Gastrocnemius medialis (tissue), 4 donors: ENCODE results near the gene AUTS2.

ENCODE experiments used
- CTCF ChIP-seq, 5 experiments: fragments of 450-650 bp in 3 of 5; fragments of 200-600 bp in 2 of 5; sonication (generic) in 2 of 5; IDR thresholded peaks in 4 of 5; conservative IDR thresholded peaks in 1 of 5; 1 replicate in 4 of 5; 2 replicates in 1 of 5; pipeline ENCODE4 v1.5.1; 2016 to 2019; ENCODE audit warnings: antibody characterized with exemption in 5 of 5, mild to moderate bottlenecking in 3 of 5, moderate library complexity in 3 of 5
- POLR2A ChIP-seq, 2 donors: fragments of 450-650 bp; IDR thresholded peaks; one replicate each; pipeline ENCODE4 v1.6.1; 2017; ENCODE audit warnings: antibody characterized with exemption in 2 of 2, mild to moderate bottlenecking in 2 of 2, moderate library complexity in 2 of 2

DNA sequence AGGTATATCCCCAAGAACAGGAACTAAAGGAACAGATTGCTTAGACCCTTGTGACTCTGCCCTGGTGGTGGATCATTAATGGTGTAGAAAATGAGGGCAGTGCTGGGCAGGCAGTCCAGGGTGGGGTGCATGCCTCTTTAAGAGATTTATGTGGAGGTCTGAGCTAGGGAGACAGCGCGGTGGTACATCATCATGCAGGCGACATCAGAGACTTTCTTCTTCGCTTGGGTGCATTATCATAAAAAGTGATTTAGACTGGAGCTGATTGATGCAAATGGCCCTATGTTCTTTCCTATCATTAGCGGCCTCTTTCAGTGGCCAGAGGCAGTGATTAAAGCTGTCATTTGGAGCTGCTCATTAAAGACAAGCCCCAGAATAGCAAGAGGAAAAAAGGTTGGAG is 1014.5 kb downstream of the AUTS2 start:
- TF ChIP-seq CTCF (IDR thresholded peaks at IDR 0.05 in 4 of 5, conservative IDR thresholded peaks at IDR 0.05 in 1 of 5) (no peak), POLR2A (IDR thresholded peaks at IDR 0.05) (no peak)
